WI38 (cell line): ENCODE data around the gene SEC14L3.

Experiments used
- H3K4me3 ChIP-seq: 2 replicates; pipeline ENCODE4 v1.5.1; 2011; ENCODE audit warnings: low read depth, mild to moderate bottlenecking, control low read depth, low read length
- TF ChIP-seq, protein P1 (sequence below): IDR thresholded peaks from 2 replicates; pipeline ENCODE4 v1.5.1; 2012; ENCODE audit warnings: low read depth, mild to moderate bottlenecking, control low read depth, low read length

The SEC14L3 gene

DNA sequence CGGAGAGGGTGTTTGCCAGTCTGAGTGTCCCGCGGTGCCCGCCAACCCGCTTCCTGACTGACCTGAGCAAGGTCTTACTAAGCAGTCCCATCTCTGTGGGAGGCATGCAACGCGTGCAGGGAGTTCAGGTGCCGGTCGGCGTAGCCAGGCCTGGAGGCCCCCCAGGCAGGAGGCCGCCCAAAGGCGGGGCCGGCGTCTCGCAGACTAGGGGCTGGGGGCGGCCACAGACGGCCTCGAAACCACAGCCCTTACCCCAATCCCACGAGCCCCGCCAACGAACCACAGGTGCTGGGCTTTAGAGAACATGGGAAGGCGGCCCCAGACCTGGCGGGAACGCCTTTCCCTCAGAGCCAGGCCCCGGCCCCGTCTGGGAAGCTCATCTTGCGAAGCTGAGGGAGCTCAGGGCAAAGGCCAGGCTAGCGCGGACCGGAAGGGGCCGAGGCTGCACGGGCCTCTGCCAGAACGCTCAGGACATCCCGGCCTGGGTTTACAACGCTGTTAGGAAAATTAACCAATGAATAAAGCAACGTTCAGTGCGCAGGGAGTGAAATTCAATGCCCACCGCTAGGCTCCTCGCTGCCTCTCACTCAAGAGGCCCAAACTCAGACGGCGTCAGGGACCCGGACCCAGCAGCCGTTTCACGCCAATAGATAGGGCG, 48.4 kb downstream of the SEC14L3 start:
- H3K4me3 ChIP-seq = peak overlapping the region; percentile 62
- TF ChIP-seq, protein P1, sequence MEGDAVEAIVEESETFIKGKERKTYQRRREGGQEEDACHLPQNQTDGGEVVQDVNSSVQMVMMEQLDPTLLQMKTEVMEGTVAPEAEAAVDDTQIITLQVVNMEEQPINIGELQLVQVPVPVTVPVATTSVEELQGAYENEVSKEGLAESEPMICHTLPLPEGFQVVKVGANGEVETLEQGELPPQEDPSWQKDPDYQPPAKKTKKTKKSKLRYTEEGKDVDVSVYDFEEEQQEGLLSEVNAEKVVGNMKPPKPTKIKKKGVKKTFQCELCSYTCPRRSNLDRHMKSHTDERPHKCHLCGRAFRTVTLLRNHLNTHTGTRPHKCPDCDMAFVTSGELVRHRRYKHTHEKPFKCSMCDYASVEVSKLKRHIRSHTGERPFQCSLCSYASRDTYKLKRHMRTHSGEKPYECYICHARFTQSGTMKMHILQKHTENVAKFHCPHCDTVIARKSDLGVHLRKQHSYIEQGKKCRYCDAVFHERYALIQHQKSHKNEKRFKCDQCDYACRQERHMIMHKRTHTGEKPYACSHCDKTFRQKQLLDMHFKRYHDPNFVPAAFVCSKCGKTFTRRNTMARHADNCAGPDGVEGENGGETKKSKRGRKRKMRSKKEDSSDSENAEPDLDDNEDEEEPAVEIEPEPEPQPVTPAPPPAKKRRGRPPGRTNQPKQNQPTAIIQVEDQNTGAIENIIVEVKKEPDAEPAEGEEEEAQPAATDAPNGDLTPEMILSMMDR = no peak

DNA sequence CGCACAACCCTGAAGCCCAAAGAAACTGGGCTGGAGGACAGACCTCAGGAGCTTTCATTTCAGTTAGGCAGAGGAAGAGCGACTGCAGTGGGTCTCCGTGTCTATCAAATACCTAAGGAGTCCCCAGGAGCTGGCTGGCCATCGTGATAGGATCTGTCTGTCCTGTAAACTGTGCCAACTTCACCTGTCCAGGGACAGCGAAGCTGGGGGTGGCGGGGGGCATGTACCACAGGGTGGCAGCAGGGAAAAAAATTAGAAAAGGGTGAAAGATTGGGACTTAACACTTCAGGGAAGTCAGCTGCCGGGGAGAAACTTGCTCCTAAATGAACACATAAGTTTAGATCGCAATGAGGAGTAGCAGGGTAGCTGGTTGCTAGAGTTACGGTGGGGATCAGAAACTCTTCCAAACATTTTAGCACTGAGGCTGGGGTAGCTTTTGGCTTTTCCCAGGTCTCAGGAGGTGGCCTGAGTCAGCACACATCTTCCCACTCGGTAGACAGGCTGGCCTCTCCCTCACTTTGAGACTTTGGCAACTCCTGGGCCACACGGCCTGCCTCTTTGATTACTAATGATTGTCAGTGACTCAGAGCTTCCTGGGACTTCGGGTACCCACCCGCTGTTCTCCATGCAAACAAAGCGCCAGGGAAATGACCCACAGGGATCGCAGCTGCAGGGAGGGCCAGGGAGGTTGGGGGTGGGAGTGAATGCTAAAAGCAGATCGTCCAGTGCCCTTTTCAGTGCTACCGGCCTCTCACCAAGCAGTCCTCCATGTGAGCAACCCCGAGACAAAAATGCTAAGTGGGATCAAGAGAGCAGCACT, 49.1 kb downstream of the SEC14L3 start:
- H3K4me3 ChIP-seq = peak overlapping the region; percentile 62
- TF ChIP-seq, protein P1 = no peak

DNA sequence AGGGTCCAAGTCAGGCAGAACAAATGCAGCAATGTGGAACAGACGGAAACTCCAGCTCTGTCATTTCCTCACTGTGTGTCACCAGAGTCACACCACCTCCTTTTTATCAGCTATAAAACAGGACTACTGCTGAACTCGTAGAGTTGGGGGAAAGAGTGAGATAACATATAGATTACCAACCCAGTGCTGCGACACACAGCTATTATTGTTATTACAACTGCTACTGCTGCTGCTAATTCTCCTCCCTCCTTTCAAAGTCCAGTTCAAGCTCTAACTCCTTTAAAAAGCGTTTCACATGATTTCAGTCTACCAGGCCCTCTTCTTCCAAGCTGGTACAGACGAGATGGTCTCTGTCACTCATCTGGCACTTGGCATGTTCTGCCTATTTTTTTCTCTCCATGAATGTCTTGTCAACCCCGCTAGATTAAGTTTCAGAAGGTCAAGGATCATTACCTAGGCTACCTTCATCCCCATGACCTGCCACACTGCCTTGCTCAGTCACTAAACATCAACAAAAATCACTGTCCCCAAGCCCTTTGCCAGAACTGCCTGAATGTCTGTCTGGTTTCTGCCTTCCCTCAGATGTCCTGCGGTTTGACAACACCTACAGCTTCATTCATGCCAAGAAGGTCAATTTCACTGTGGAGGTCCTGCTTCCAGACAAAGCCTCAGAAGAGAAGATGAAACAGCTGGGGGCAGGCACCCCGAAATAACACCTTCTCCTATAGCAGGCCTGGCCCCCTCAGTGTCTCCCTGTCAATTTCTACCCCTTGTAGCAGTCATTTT, 49.9 kb downstream of the SEC14L3 start:
- peak overlapping the region; percentile 62; the same call in 1 of the 2 replicates for H3K4me3 ChIP-seq
- TF ChIP-seq, protein P1 = no peak

DNA sequence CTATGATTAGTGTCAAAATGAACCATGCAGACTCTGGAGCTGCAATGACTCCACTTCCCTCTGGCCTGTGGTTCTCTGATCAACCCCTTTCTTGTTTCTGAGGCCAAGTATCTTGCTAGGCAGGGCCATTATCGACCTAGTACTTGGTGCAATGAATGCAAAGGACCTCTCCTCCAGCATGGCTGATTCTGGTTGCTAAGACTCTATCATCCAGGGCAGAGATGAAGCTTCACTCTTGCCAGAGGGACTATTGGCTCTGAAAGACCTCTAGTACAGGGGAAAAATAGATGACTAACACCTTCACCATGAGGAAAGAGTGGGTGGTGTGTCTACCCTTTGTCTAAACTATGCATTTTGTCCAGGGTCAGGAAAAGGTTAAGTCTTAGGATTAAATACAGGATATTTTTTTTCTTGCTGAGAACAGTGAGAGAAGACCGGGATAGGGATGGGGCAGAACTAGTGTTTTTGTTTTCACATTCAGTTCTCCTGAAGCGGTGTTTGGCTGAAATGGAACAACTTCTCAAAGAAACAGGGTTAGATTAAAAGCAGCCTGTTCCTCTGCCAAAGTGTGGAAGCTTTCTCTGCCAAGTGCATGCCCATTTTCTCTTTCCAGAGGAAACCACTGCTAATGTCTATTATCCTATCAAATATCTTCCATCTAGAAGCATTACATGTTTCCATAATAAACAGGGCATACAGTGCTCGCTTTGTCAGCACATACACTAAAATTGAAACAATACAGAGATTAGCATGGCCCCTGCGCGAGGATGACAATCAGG, 51.3 kb downstream of the SEC14L3 start:
- TF ChIP-seq, protein P1 = no peak
- H3K4me3 ChIP-seq = 0 out of 2 replicates have a peak overlapping the region, but pooled peaks have one; percentile 15

DNA sequence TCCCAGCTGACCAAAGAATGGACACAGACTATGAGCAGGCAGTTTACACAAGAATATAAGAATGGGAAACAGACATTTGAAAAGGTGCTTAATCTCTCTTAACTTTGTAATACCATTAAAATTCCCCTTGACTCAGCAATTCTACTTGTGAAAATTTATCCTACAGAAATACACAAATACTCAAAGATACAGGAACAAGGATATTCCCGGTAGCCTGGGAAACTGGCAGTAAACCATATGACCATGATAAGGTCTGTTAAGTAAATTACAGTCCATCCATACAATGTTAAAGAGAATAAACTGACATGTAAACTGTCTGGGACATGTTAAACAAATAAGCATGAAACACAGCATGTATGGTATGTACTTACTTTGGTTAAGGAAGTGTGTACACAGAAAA, 55.0 kb downstream of the SEC14L3 start:
- H3K4me3 ChIP-seq = no peak overlapping the region

DNA sequence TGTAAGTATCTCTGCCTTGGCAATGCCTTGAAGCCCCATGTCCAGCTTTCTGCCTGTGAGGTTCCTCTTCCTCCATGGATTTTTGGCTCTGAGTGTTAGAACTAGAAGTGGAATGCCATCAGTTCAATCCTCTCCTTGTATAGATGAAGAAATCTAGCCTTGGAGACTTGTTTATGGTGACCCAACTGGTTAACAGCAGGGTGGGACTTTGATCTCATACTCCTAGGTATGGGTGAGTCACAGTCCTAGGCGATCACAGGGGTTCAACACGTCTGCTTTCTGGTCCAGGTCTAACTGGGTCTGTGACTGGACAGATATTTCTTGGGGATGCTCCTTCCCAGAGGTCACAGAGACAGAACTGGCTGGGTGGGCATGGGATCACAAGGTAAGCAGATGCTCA, 55.4 kb downstream of the SEC14L3 start:
- H3K4me3 ChIP-seq = no peak overlapping the region
- TF ChIP-seq, protein P1 = no peak

More for the DNA sequence above, 55.0 kb downstream of the SEC14L3 start:
- TF ChIP-seq, protein P1 = no peak
